HPDE6-E6E7 (cell line): ENCODE measurements around the gene RIMS4.
A peak's percentile ranks its signal among the peaks of the same experiment; 100 is the strongest.
"Not testable (repeated sequence)": the region's sequence is repeated elsewhere in the genome, so short reads cannot be mapped to it uniquely, and the experiment has no call there.

Experiments used
- DNase-seq: peaks from one replicate; pipeline ENCODE4 v3.0.0; 2011; ENCODE audit warnings: missing footprints; ENCODE audit errors: extremely low spot score

Gene RIMS4

GRCh38 chr20:44795836-44796235 is 14.5 kb downstream of the RIMS4 start:
- no peak for DNase-seq

- no peak for DNase-seq
Measured at GRCh38 chr20:44792796-44793195, 17.6 kb downstream of the RIMS4 start.

GRCh38 chr20:44790638-44791393 is 19.5 kb downstream of the RIMS4 start:
- DNase-seq: no peak

- DNase-seq: no peak
Measured at GRCh38 chr20:44788706-44789456, 21.5 kb downstream of the RIMS4 start.

- DNase-seq: no peak
Measured at GRCh38 chr20:44787299-44787698, 23.0 kb downstream of the RIMS4 start.

- DNase-seq: no peak
Measured at GRCh38 chr20:44785768-44786167, 24.6 kb downstream of the RIMS4 start.

GRCh38 chr20:44784688-44785087 is 25.7 kb downstream of the RIMS4 start:
- no peak for DNase-seq

GRCh38 chr20:44781791-44782190 is 28.6 kb downstream of the RIMS4 start:
- no peak for DNase-seq

- no peak for DNase-seq
Measured at GRCh38 chr20:44781118-44781517, 29.2 kb downstream of the RIMS4 start.

GRCh38 chr20:44780226-44780625 is 30.1 kb downstream of the RIMS4 start:
- DNase-seq: peak; percentile 66

- no peak for DNase-seq
Measured at GRCh38 chr20:44776980-44777379, 33.4 kb downstream of the RIMS4 start.

GRCh38 chr20:44773070-44773829 is 37.1 kb downstream of the RIMS4 start:
- no peak for DNase-seq

- peak; percentile 53 for DNase-seq
Measured at GRCh38 chr20:44772636-44773035, 37.7 kb downstream of the RIMS4 start.

GRCh38 chr20:44771172-44771535 is 39.2 kb downstream of the RIMS4 start:
- DNase-seq: no peak

GRCh38 chr20:44770484-44771171 is 39.7 kb downstream of the RIMS4 start:
- DNase-seq: no peak

GRCh38 chr20:44769481-44769863 is 40.9 kb downstream of the RIMS4 start:
- DNase-seq: no peak

- no peak for DNase-seq
Measured at GRCh38 chr20:44768854-44769480, 41.4 kb downstream of the RIMS4 start.

- no peak for DNase-seq
Measured at GRCh38 chr20:44768256-44768655, 42.1 kb downstream of the RIMS4 start.

- DNase-seq: no peak
Measured at GRCh38 chr20:44765701-44766347, 44.5 kb downstream of the RIMS4 start.

GRCh38 chr20:44765091-44765490 is 45.3 kb downstream of the RIMS4 start:
- no peak for DNase-seq

GRCh38 chr20:44763798-44764197 is 46.5 kb downstream of the RIMS4 start:
- not testable (repeated sequence) for DNase-seq
